SK-N-MC (cell line): ENCODE results near the gene OSM.

Experiments used
- EZH2 ChIP-seq: fragments of 200-600 bp; sonication (generic); IDR thresholded peaks from one replicate; pipeline ENCODE4 v1.6.1; 2017; ENCODE audit warnings: antibody characterized with exemption
- FOXP2 ChIP-seq: optimal IDR thresholded peaks from 2 replicates; pipeline ENCODE3; 2011; ENCODE audit warnings: mild to moderate bottlenecking, moderate library complexity; ENCODE audit not compliant: insufficient read depth; ENCODE audit errors: extremely low read length, control extremely low read depth
- POLR2AphosphoS5 ChIP-seq: IDR thresholded peaks from 2 replicates; pipeline ENCODE4 v1.6.1; 2012; ENCODE audit warnings: mild to moderate bottlenecking, low read depth, low read length, borderline replicate concordance

GRCh38 chr22:30228509-30229359 lies 37.9 kb downstream of the OSM start:
- TF ChIP-seq POLR2AphosphoS5: no peak
- no peak for TF ChIP-seq EZH2
- no peak for TF ChIP-seq FOXP2
